ENCODE results near the gene SOX1. TPM values are rescaled to one million over a fixed set of nuclear protein-coding genes. Genes with fewer than 3 reads are reported as not detected.

Gene SOX1
- total and polyA plus RNA-seq, 2 of the 13 experiments (the other 11 are each of a cell fraction or from before 2014, with no cell fraction given) = not detected

- ChIA-PET POLR2A (no interaction called here), CTCF (ENCODE audit: low intra/inter-chr PET ratio, low total read pairs) (no interaction called here)
- 29% methylated on average over 10 of the region's 10 CpGs for WGBS (ENCODE audit: low lambda C conversion rate)
- H3K9me3 ChIP-seq (ENCODE audit: low read length) = no peaks in the 10 kb centered on the region
- H2AFZ ChIP-seq (ENCODE audit: low read length) = no peak overlapping the region
- BruUV-seq (replicated peaks) = no TSS peak
- ATAC-seq = no peak
- H3K4me3 ChIP-seq (replicated peaks in 1 of 3; ENCODE audit: insufficient read depth in 1 of 3, low read depth in 2 of 3, low read length in 3 of 3) = no peak overlapping the region
- no peaks in the 10 kb centered on the region for H4K20me1 ChIP-seq (ENCODE audit: insufficient read depth, low read length)
- no peak overlapping the region for H3K4me2 ChIP-seq (ENCODE audit: low read depth, low read length)
- in situ Hi-C loops (cut with HindIII; ENCODE audit: extremely low pct_ligation_motif_present, low pct_unique_long_range_greater_than_20kb) (no loop called here), intact Hi-C loops (cut with micrococcal nuclease; ENCODE audit: unreplicated experiment) (no loop called here)
- no peak for FAIRE-seq
- H3K27ac ChIP-seq (ENCODE audit: extremely low read length, insufficient read depth, low read length) = no peak overlapping the region
- H3K4me1 ChIP-seq (ENCODE audit: insufficient read depth, low read length) = no peaks in the 10 kb centered on the region
- no peaks in the 10 kb centered on the region for H3K79me2 ChIP-seq (ENCODE audit: insufficient read depth, low read length)
- no peaks in the 10 kb centered on the region for H3K36me3 ChIP-seq (replicated peaks in 1 of 2; ENCODE audit: control insufficient read depth in 1 of 2, insufficient read depth in 2 of 2, low read length in 2 of 2)
- no peak overlapping the region for H3K9ac ChIP-seq (ENCODE audit: insufficient read depth, low read depth, low read length)
- DNase-seq (ENCODE audit: low spot score) = no peak
- peaks cover 5 to 55% of the 10 kb centered on the region in 2 experiments for H3K27me3 ChIP-seq (ENCODE audit: control insufficient read depth in 1 of 2, insufficient read depth in 2 of 2, low read length in 2 of 2)
- no peak for TF ChIP-seq ZBTB43 (CRISPR knock-in tag; conservative IDR thresholded peaks at IDR 0.05)
- TF ChIP-seq MYC (CRISPR knock-in tag; IDR thresholded peaks at IDR 0.05; ENCODE audit: borderline replicate concordance) = no peak
- TF ChIP-seq AKNA (CRISPR knock-in tag; IDR thresholded peaks at IDR 0.05; ENCODE audit: borderline replicate concordance) = no peak
- no peak for TF ChIP-seq GLMP (CRISPR knock-in tag; IDR thresholded peaks at IDR 0.05; ENCODE audit: borderline replicate concordance)
- TF ChIP-seq, protein P1, sequence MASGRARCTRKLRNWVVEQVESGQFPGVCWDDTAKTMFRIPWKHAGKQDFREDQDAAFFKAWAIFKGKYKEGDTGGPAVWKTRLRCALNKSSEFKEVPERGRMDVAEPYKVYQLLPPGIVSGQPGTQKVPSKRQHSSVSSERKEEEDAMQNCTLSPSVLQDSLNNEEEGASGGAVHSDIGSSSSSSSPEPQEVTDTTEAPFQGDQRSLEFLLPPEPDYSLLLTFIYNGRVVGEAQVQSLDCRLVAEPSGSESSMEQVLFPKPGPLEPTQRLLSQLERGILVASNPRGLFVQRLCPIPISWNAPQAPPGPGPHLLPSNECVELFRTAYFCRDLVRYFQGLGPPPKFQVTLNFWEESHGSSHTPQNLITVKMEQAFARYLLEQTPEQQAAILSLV (CRISPR knock-in tag; IDR thresholded peaks at IDR 0.05; ENCODE audit: borderline replicate concordance) = no peak
- TF ChIP-seq POLR2AphosphoS5 (IDR thresholded peaks at IDR 0.05; ENCODE audit: low read depth, low read length) = no peak
- no peak for TF ChIP-seq ZNF446 (CRISPR knock-in tag; IDR thresholded peaks at IDR 0.05)
- no peak for TF ChIP-seq ARID2 (CRISPR knock-in tag; IDR thresholded peaks at IDR 0.05; ENCODE audit: borderline replicate concordance)
- no peak for TF ChIP-seq KDM5B (CRISPR knock-in tag; IDR thresholded peaks at IDR 0.05; ENCODE audit: borderline replicate concordance)
- TF ChIP-seq ZBTB42 (CRISPR knock-in tag; IDR thresholded peaks at IDR 0.05) = no peak
- no peak for TF ChIP-seq ZNF232 (CRISPR knock-in tag; IDR thresholded peaks at IDR 0.05; ENCODE audit: borderline replicate concordance)
- TF ChIP-seq ZBTB4 (CRISPR knock-in tag; IDR thresholded peaks at IDR 0.05; ENCODE audit: borderline replicate concordance) = no peak
- TF ChIP-seq KDM2A (CRISPR knock-in tag; IDR thresholded peaks at IDR 0.05; ENCODE audit: borderline replicate concordance, low read depth) = no peak
These were observed 12.3 kb upstream of the SOX1 start for GRCh38 chr13:112054616-112055015.
